GM19395 (cell line): ENCODE measurements around the gene DACT1.

Source experiments
- ATAC-seq: cut with Tn5 transposase; IDR thresholded peaks from one replicate; pipeline ENCODE4 v1.9.1; 2021; ENCODE audit warnings: mild to moderate bottlenecking, moderate library complexity; ENCODE audit not compliant: unreplicated experiment

DACT1 gene

DNA sequence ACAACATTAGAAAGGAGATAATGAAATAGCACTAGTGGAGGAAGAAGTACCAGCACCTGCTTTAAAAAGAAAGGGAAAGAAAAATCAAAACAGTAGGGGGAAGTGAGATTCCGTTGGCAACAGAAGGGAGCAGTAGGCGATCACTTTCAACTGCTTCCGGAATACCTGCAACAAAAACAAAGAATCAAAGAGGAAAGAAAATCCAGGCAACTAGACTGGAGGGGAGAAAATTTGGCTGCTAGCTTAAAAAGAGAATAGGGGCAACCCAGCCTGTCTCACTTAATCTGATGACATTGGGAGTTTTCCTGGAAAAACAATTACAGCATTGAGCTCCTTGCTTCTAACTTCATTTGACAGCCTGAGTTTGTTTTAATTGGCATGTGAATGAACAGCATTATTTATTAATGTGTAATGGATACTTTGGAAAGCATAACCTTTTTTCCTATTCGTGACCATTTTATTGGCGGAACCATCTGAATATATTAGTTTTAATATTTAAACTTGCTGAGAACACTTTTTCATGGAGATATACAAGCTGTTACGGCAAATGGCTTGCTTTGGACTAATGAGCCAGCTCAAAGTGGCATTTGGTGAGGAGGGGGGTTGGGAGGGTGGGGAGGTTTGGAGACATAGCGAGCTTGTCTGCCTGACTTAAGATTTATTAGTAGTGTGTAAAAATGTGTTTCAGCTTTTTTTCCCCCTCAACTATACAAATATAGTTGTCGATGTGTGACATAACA lies 2.5 kb upstream of the DACT1 start:
- ATAC-seq, result peak; percentile 34

DNA sequence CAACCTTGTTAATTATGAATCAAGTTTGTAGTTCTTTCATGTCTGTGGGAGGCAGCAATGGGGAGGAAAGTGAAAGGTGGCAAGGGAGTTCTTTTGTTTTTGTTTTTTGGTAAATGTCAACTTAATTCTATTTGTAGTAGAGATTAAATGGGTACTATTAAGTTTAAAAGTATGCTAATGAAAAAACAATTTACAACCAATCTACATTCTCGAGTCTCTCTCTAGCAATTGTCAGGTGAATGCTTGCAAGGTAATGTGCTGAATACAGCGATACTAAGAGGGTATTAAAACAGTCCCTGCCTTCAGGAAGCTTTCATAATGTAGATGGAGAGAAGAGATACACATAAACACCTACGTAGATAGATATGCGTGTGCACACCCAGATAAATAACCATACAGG lies 1.6 kb upstream of the DACT1 start:
- no peak for ATAC-seq

DNA sequence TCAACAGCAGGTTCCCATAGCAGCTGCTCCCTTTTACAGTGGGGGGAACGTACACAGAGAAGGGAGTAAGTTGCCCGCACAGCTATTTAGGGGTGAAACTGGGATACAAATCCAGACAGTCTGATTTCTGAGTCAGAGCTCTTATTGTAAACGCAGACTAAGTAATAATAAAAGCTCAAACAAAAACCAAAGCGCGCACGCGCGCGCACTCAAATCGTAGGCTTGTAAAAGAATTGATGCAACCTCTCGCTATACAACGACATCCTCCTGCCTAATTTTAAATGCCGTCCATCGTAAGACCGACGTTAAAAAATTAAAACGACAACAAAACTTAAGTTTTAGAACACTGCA lies 747 bp upstream of the DACT1 start:
- ATAC-seq, result peak; percentile 15

DNA sequence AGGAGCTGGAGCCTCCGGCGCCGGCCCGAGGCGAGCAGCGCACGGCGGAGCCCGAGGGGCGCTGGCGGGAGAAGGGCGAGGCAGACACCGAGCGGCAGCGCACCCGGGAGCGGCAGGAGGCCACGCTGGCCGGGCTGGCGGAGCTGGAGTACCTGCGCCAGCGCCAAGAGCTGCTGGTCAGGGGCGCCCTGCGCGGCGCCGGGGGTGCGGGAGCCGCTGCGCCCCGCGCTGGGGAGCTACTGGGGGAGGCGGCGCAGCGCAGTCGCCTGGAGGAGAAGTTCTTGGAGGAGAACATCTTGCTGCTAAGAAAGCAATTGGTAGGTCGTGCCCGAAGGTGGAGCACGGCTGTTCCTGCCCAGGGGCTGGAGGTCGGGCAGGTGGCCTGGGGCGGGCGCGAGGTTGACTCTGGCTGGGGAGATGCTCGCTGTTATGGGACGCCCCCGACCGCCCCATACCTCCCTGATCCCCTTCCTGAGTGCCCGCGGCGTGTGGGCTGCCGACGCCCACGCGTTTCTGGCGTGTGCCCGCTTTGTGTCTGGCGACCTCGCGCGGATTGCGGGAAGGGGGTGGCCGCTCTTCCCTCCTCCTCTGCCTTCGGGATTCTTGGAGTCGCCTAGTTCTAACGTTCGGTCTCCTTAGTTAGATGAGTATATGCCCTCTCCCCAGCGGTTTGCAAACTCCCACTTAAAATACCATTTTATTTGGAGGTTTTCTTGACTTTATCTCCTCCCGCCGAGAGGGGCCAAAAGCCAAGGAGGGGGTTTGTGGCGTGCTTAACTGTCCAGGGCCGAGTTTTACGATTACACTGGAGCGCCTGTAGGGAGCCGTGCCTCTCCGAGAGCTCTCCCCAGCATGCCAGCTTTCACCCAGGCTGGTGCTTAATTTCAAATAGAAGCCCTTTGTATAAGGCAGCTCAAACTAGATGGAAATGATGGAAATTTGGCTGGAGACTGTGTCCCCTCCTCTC lies 752 bp downstream of the DACT1 start:
- ATAC-seq, result peak; percentile 23

DNA sequence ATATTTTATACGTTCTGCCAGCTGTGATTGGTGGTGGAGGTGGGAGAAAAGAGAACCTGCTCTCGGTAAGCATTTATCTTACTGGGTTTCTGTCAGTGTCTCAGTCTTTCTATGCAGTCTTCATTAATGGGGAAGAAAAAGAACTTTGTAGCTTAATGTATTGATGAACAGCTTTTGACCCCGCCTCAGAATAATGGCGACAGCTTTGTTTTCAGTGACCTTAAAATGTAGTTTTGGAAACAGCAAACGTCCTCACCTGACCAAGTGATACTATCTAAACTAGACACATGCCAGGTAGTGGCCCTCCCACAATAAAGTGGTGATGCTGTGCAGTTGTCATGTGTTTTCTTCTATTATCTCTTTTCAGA lies 1.4 kb downstream of the DACT1 start:
- no peak for ATAC-seq

DNA sequence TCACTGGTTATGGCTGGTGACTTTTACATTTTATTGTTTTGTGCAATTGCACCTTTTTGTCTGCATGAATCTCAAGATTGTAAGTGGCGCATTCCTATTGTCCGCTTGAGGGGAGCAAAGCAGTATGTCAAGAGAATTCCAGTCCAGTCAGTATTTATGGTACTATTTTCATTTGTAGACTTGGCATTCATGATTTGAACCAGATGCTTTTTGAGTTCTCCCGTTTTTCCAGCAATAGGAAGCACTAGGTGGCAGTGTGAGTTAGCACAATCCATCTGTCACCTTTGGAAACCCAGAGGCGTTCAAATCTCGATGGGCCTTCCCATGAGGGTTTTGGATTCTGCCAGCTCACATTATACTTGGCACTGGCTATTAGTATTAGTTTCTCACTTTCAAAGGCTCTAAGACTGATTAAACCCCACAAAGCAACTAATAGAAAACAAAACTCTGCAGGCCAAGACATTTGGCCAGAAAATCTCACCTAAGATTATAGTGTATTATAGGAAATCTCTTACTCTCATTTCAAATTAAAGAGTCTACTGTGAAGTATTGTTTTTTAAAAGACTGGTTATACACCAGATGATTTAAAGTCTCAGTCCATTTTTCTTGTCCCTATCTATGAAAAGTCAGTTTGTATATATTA lies 2.2 kb downstream of the DACT1 start:
- no peak for ATAC-seq

DNA sequence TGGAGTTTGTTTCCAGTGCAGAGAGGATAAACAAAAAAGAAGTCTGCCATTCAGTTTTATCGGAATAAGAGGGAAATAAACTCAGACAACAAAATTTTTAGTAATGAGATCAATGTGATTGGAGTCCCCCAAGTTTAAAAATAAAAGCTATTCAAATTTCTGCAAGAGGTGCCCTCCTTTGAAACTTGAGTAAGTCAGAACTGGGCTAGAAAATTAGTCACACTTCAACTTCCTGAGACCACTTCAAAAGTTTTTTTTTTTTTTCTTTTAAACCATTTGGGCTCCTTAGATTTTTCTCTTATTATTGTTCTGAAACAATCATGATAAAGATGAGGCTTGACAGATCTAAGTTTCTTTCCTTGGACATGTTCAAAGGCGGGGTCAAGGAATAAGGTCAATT lies 3.2 kb downstream of the DACT1 start:
- ATAC-seq, result no peak

DNA sequence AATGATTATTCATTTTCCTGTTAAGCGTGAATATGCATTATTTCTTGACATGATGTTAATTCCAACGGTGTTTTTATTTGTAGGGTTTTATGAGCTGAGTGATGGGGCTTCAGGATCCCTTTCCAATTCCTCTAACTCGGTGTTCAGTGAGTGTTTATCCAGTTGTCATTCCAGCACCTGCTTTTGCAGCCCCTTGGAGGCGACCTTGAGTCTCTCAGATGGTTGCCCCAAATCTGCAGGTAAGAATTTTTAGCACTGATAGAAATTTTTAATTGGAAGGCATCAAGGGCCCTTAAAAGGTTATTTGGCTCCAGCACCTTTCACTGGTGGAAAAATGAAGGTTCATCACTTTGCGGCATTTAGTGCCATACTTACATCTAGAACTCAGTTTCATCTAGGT lies 3.7 kb downstream of the DACT1 start:
- ATAC-seq, result no peak

DNA sequence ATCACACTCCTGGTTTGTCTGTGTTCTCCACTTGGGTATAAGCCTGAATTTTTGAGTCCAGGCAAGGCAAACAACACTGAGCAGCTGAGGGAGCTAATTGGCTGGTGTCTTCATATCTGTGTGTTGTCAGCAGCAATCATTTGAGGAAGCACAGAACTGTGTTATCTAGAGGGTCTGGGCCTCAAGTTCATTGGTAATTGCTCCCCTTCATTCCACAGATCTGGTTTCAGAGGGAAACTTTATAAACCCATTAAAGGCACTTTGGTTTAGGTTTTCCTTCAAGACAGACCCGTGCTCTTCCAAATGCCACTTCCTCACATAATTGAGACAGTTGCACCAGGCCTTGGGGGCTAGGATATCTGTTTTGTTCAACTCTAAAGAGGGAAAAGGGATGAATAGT lies 5.6 kb downstream of the DACT1 start:
- ATAC-seq, result no peak

DNA sequence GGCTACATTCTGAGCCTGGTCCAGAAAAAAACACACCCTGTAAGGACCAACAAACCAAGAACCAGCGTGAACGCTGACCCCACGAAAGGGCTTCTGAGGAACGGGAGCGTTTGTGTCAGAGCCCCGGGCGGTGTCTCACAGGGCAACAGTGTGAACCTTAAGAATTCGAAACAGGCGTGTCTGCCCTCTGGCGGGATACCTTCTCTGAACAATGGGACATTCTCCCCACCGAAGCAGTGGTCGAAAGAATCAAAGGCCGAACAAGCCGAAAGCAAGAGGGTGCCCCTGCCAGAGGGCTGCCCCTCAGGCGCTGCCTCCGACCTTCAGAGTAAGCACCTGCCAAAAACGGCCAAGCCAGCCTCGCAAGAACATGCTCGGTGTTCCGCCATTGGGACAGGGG lies 7.9 kb downstream of the DACT1 start:
- ATAC-seq, result no peak

DNA sequence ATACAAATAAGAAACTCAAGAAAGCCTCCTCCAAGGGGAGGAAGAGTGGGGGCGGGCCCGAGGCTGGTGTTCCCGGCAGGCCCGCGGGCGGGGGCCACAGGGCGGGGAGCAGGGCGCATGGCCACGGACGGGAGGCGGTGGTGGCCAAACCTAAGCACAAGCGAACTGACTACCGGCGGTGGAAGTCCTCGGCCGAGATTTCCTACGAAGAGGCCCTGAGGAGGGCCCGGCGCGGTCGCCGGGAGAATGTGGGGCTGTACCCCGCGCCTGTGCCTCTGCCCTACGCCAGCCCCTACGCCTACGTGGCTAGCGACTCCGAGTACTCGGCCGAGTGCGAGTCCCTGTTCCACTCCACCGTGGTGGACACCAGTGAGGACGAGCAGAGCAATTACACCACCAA lies 8.7 kb downstream of the DACT1 start:
- ATAC-seq, result no peak

DNA sequence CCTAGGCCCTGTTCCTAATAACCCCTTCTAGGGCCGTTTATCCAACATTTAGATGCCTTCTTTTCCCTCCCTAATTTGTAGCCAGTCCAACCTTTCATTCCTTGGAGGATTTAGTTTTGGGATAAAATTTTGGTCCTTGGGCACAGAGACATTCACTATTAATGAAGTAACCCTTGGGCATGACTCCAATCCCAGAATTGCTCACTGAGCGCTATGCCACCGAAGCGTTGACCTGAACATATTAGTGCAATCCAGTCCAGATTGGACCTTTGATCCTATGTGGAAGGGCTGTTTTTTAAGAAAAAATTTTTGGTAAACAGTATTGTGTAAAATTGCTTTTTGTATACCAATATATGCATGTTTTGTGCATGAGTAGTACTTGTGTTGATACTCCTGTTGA lies 10.0 kb downstream of the DACT1 start:
- no peak for ATAC-seq

DNA sequence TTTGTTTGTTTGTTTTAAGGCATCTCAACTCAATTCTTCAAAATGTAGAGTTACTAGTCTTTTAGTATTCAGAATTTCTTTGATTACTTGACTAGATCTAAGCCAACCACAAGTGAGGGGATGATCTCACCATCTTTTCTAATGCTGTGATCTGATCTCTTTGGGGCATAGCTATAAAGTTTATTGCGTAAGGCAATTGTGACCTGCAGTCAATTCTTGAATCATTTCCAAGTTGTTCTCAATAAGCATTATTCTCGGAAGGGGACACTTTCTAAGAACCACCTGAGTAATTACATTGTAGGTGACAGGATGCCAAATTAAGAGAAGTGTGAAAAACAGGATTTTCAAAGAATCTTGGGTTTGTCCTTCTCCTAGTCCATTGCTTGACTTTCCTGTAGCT lies 13.1 kb downstream of the DACT1 start:
- ATAC-seq, result no peak

DNA sequence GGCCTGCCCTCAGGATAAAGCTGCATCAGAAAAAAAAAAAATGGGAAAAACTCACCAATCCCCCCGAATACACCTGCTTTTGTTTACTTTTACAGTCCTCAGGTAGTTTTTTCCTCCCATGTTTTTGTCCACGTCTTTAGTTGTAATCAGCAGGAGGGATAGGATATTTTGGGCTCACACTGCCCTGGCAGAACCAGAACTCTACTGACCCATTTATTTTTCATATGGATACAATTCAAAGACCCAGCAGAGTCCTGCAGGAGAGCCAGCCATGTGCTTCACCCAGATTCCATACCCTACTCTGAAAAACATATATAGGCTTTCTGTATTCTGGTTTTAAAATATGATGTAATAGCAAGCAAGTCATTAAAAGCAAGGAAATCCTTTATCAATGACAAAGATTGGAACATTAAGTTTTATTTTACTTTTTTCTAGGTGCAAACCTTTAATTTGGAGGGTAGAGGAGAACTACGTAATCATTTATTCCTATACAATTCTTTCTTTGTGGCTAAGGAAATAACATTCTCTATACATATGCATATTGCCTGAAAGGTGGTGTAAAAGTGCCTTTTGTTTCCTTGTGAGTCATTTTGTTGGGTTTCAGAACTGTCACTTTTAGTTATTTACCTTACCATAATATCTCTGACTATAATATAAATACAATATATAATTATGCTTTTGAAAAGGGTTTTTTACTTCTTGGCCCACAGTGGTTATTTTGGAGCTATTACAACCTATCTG lies 19.1 kb downstream of the DACT1 start:
- no peak for ATAC-seq

DNA sequence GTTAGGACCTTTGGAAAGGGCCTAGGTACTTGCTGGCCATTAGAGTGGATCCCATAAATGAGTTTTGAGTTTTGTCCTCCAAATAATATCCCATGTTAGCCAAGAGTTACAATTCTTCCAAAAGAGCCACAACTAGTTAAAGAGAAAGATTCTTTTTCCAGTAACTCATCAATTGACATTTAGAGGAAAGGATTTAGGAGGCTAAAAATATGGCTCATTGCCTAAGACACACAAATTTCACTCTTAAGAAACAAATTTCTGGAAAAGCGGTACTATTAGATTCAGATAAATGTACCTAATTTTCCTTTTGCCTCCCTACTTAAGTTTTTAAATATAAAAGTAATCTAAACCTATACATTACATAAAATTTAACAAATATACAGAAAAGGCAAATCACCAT lies 21.3 kb downstream of the DACT1 start:
- ATAC-seq, result no peak

DNA sequence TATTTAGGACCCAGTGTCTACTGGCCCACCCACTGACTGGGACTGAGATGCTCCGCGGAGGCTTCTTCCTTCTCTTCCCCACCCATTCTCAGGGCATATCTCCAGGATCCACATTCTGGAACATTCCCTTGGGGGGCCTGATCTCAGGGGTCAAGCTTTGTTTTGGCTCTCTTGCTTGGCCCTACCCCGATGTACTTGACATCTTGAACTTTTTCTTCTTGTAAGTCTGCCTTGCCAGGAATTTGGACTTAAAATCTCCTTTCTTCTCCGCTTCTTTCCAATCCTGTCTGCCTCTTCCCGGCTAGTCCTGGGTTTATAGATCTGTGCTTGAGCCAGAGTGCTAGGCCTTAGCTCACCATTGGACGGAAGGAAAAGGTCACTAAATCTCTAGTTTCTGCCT lies 22.1 kb downstream of the DACT1 start:
- no peak for ATAC-seq

DNA sequence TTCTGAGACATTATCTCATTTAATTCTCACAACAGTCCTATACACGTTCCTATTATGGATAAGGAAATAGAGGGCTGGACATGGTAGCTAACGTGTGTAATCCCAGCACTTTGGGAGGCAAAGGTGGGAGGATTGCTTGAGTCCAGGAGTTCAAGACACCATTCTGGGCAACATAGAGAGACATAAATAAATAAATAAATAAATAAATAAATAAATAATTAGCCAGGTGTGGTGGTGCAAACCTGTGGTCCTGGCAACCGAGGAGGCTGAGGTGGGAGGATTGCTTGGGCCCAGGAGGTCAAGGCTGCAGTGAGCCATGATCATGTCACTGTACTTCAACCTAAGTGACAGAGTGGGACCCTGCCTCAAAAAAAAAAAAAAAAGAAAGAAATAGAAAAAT lies 22.6 kb downstream of the DACT1 start:
- ATAC-seq, result no peak

DNA sequence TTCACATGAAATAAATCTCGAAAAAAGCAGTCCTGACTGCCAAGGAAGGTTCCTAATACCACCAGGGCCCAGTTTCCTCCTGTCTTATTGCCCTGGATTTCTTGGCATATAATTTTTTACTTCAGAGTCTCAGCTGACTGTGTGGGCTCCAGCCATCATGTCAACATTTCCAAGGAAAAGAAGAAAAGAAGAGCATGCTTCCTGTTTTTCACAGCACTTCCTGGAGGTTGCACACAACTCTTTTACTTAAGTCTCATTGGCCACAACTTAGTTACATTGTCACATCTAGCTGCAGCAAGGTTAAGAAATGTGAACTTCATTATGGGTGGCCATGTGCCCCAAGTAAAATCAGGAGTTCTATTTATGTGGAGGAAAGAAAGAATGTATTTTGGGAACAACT lies 24.3 kb downstream of the DACT1 start:
- ATAC-seq, result no peak

DNA sequence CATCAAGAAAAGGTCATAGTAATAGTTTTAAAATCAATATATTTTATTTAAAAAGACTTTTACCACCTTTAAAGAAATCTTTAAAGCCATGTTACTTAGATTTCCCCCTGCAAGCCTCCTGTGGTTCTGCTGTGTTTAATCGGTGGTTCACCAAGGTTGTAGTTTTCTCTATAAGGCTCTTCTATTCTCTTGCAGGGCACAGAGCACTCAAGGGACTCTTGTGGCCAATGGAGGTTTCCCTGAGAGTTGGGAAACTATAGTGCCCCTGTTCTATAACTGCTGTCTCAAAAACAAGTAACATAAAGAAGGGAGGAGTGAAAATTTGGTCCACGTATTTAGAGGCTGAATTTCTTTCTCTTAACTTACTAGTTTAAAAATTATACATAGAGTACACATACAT lies 25.0 kb downstream of the DACT1 start:
- ATAC-seq, result no peak

DNA sequence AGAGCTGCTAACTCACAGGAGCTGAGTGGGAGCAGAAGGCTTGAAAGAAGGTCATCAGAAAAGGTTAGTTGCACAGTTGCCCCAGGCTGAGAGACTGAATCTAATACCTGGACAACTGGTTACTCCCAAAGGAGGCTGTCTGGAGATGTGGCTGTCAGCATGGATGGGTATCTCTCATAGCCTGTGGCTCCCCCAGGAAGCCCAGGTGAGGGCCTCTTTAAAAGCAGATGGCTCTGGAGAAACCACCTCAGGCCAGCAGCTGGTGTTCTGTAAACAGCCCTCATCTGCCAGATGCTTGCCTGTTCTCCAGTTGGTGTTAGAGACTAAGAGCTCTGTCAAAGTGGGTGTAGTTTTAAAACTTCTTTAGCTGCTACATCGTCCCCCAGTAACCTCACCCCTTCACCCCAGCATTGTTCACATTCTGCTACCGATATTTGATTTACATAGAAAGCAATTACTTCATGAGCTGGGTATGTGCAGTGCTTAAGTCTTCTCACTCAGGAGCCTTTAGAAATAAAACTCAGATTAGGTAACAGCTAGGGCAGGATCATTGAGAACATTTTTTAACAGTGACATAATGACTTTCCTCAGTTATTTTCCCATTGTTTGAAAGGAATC lies 25.8 kb downstream of the DACT1 start:
- no peak for ATAC-seq
